Stimulated activated CD4-positive, alpha-beta T cell treated with anti-CD3 and anti-CD28 coated beads, Interleukin-2, amount 100 ng/mL, for 4 hours (primary cell): ENCODE measurements around the gene MTMR1.

ENCODE experiments used
- DNase-seq: peaks from one replicate; pipeline ENCODE4 v3.0.0-alpha.2; 2020; ENCODE audit warnings: low read depth

MTMR1 gene

DNA sequence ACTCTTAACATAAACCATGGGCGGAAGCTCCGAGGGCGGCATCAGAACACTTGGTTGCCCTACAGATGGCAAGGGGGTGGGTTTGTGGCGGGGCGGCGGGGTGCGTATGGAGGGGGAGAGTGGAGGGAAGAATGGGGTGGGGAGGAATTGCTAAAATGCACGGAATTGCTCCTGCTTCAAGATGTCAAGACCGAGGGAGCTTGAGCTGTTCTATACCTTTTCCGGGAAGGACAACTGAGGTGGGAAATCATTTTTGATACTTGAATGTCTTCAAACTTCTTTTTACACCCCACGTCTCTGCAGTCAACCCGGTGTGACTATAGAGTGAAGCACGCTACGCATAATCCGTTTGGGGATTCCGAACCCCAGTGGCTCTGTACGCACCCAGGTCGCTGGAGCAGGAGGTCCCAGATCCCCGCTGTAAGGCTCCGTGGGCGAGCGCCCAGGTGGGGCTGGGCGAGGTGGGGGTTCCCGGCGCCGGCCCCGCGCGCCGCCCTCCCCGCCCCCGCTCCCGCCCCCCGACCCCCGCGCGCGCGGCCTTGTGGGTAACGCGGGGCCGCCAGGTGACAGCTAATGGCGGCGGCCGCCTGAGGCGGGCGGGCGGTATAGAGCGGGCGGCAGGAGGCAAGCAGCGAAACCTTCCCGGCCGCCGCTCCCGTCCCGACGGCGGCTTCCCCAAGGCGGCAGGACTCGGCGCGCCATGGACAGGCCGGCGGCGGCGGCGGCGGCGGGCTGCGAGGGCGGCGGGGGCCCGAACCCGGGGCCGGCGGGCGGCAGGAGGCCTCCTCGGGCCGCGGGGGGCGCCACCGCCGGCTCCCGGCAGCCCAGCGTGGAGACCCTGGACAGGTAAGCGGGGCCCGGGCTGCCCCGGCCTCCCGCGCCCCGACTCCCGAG is at the start of gene MTMR1:
MTMR1 (plus strand) TSS at position 566 of the 894 bp plus-strand sequence; CDS start at position 701, 135 bp downstream.
- peak; percentile 54 for DNase-seq

DNA sequence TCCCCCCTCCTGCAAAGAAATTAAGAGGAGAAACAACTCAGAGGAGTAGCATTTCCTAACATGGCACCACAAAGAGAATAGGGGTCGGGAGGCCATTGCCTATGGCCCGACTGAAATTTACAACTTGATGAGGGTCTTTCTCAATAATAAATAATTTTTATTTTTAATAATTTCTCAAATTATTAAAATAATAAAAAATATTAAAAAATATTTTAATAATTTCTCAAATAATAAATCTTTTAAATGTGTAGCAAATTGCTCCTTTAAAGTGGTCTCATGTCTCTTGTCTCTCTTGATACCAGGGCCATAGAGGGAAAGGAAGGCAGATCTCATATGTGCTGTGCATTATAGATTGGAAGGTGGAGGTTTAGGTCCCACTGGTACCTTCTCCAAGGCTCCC is 49.2 kb upstream of the MTMR1 start:
- DNase-seq: no peak

DNA sequence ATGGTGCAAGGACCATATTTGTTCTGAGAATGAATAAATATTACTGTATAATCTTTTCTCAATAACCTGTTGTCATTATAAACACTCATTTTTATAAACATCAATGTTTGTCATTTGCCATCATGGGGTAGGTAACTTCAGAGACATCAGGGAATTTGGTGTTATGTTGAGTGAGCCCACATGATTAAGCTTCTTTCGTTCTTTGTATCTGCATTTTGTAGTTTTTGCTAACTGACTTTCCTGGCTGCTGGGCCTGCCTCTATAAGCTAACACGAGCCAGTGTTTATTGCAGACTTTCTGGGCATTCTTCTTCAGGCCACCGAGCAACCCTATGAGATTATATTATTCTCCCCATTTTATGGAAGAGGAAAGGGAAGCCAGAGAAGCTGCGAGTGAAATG is 48.8 kb upstream of the MTMR1 start:
- no peak for DNase-seq

DNA sequence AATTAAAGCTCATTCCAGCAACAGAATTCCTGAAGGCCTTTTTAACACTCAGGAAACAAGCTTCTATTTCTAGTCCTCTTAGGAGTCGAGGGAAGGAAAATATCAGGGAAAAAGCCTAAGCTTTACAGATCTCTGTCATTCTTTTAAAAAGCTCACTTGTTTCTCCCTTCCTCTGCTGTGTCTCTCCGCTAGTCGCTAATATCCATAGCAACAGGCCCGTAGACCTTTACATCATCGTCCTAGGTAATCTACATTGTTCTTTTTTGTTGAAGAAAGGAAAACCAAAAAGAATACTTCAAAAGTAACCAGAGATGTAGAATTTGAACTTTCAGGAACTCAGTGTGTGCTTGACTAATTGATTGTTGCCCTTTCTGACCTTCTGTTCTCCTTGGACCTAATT is 45.9 kb upstream of the MTMR1 start:
- no peak for DNase-seq

DNA sequence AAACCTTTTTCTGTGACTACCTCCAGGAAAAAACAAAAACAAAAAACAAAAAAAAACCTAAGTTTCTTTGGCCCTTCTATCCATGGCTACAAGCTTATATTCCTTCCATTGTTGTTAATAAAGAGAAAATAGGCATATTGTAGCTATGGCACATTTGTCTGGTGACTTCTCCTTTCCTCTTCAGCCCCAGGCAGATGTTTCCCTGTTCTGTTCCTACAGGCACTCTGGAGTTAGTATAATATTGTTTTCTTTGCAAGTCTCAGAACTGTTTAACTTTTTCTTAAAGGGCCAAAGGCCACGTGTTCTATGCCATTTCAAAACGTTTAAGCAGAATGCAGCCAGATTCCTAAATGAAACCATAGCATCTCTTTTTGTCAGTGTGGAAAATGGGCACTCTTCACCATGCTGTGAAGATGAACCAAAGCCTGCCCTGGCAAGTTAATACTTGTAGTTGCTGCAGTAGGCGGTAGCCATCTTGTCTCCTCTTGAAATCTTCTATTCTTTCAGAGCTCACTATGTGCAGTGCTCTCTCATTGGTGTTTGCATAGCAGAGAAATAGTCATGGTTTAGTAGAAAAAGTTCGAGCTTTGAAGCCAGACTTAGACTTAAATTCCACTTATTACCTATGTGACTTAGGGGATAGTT is 44.8 kb upstream of the MTMR1 start:
- no peak for DNase-seq

DNA sequence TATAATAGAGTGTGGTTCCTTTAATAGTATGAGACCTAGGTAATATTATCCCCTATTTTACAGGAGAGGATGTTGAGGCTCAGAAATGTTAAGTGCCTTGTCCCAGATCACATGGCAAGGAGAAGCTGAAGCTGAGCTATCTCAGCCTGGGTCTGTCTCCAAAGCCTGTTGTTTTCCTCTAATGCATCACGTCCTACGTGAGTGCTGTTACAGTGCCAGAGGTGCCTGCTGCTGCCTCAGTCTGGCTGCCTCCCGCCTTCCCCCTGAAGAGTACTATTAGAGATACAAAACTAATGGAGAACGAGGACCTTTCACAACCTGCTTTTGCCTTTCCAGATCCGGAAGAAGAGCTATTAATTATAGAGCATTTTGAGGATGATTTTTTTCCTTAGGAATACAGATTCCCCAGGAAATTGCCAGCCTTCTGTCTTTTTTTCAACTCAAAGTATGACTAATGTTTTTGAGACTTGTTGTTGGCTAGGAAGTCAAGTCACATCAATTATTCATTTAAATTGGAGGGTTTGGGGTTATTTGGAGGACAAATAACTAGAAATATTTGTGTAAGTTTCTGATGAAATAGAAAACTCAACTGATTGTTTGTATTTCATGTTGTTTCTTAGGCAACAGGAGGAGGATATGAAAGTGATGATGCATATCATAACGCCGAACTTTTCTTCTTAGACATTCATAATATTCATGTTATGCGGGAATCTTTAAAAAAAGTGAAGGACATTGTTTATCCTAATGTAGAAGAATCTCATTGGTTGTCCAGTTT is 43.9 kb upstream of the MTMR1 start:
- no peak for DNase-seq

DNA sequence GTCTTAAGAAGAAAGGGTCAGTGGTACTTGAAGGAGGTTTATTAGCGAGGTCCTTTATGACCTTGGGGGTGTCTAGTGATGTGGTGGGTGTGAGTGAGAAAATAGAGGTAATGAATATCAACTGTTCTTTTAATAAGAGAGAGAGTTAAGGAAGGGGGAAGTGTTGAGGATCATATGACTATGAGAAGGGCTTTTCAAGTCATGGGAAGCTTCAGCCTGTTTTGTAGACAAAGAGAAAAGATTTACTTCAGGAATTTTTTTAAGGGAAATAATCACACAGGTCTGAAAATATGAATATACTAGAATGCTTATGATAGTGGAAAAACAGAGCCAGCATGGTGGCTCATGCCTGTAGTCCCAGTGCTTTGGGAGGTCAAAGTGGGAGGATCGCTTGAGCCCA is 41.3 kb upstream of the MTMR1 start:
- no peak for DNase-seq

DNA sequence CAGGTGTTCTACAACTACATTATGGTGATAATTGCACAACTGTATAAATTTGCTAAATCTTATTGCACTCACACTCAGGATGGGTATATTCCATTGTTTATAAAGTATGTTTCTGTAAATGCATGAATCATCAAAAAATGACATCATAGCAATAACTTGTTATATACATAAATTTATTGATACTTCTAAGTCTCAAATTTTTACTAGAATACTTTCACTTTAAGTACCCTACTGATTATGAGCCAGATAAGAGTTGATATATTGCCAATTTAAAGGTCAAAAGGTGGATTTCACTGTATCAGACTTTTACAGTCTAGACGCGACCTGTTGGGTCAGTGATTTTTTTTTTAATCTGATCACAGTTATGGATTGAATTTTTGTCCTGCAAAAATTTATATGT is 37.4 kb upstream of the MTMR1 start:
- DNase-seq: no peak

DNA sequence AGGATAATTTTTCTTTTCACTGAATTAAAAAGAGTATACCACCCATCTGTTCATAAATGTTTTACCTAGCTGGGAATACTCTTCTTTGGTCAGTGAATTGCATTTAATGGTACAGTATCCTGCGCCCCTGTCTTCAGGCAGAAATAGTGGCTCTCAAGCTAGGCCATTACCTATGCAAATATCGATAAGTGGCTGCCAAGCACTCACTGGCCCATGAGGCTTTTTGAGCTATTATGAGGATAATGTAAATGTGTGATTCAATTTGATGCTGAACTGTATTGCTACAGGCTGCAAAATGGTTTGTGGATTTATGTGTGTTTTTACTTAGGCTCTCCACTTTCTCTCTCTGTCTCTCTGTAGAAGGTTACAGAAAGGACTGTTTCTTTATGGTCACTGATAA is 30.1 kb upstream of the MTMR1 start:
- no peak for DNase-seq

DNA sequence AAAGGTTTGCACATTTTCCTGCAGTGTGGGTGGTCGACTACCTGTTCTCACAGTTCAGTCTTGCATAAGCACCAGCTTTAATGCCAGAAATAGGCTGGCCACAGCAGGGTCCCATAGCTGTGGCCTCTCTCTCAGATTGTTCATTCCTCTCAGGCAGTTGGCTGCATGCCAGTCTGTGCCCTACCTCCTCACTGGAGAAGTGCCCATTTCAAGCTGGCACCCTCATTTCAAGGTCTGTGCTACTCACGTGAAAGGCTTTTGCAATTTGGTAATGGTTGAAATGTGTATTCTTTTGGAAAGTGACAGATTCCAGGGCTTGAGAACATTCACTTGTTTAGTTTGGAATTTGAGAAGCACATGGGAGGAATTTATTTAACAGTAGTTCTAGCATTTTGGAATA is 28.9 kb upstream of the MTMR1 start:
- no peak for DNase-seq

DNA sequence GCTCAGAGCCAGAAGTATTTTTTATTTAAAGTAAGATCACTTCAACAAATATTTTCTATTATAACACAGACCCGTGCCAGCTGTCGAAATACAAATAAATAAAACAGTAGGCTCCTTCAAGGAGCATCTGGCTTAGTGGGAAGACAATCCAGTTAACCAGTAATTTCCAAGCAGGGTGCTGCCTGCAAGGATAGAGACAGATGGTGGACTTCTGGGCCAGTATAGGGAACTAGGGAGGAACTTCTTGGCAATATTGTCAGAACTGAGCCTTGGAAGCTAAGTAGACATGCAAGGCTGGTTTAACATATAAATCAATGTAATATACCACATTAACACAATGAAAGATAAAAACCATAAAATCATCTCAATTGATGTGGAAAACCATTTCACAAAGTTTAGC is 17.0 kb upstream of the MTMR1 start:
- DNase-seq: no peak

DNA sequence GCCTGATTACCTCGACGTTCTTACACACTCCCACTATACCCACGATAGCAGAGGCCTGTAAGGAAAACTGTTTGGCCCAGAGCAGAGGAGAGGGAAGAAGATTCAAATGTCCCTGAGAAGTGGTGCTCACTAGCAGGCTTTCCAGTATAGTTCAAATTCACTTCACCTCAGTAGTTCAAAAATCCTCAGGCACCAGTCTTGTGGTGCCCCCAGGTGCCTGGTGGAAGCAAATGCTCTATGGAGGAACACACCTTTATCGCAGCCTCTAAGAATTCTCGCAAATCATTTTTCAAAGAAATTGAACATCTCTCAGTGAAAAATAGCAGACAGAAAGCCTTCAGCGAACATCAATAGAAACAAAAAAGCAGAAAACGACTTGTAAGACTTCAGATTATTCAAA is 12.2 kb upstream of the MTMR1 start:
- no peak for DNase-seq

DNA sequence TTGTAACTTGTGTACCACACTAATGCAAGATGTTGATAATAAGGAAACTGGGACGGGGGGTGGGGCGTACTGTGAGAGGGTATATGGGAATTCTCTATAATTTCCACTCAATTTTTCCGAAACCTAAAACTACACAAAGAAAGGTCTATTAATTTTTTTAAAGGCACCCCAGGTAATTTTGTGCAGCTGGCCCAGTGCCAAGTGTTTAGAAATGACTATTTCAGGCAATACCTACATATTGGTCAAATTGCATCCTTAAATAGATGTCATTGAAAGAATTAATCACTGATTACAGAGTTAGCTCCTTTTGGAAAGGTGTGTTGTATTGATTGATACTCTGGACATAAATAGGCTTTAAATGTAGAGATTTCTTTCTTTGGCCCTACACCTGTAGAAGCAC is 10.1 kb upstream of the MTMR1 start:
- DNase-seq: no peak

DNA sequence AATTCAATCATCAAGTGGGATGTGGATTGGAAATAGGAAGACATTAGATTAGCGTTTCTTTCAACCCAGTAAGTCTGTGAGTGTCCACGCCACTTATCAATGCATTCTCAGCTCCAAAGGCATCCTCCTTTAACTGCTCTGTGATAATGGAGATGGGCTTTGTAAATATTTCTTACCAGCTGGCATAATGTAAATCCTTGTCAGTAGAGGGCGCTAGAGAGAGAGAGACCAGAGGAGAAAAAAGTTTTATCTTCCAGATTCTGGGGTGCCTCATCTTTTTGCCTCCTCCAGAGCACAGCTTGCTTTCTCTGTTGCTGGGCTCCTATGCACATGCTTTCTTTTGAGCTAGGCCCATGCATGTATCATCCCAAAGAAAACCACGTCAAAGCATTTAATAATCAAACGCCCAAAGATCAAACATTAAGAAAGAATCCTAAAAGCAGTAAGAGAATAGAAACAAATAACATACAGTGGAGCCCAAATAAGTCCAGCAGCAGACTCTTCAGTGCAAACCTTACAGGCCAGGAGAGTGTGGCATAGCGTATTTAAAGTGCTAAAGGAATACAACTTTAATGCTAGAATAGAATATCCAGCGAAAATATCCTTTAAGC is 9.6 kb upstream of the MTMR1 start:
- DNase-seq: no peak

DNA sequence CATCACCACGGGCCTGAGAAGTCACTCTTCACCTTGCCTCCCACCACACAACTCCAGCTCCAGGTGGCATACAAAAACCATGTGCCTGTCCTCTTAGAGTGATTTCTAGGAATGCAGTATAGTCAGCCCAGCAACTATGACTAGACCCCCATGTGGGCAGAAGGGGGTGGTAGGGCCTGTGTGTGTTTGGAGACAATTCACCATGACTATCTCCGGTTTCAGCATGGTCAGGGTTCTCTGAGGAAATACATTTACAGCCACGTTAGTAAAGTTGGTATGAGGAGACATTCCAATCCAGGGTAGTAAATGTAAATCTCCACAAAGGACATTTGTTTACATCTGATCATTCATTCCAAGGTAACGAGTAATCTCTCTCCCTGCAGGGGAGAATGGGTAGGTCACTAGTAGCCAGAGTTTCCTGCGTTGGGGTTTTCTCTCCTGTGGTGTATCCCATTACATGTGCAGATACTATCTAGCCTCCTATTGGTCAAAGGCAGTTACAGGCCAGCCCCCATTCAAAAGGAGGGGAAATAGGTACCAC is 4.2 kb upstream of the MTMR1 start:
- DNase-seq: no peak

DNA sequence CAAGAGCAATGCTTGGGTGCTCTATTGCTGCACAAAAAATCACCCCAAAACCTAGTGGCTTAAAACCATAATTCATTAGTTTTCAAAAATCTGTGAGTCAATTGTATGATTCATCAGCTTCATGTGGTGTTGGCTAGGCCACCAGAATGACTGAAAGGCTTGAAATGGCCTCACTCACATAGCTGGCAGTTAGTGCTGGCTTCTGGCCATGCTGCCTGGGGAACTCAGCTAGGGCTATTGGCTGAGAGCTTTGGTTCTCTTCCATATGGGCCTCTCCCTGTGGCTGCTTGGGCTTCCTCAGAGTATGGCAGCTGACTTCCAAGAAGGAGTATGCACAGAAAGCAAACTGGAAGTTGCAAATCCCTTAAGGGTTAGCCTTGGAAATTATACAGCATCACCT is 3.1 kb upstream of the MTMR1 start:
- no peak for DNase-seq

DNA sequence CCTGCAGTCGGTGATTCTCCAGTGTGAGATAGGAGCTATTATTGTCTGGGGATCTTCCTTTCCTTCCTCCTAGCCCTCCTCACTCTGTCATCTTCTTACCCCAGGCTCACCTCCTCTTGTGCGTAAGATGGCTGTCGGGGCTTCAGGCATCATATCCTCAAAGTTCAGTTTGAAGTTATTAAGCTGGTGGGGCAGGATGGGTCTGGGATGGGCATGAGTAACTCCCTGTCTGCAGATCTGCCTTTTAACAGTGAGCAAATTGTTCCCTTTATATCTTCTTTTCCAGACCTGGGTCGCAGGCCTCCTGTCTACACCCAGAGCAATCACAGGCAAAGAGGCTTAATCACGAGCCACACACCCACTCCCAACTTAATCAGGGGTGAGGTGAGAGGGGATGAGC is 900 bp upstream of the MTMR1 start:
- no peak for DNase-seq

DNA sequence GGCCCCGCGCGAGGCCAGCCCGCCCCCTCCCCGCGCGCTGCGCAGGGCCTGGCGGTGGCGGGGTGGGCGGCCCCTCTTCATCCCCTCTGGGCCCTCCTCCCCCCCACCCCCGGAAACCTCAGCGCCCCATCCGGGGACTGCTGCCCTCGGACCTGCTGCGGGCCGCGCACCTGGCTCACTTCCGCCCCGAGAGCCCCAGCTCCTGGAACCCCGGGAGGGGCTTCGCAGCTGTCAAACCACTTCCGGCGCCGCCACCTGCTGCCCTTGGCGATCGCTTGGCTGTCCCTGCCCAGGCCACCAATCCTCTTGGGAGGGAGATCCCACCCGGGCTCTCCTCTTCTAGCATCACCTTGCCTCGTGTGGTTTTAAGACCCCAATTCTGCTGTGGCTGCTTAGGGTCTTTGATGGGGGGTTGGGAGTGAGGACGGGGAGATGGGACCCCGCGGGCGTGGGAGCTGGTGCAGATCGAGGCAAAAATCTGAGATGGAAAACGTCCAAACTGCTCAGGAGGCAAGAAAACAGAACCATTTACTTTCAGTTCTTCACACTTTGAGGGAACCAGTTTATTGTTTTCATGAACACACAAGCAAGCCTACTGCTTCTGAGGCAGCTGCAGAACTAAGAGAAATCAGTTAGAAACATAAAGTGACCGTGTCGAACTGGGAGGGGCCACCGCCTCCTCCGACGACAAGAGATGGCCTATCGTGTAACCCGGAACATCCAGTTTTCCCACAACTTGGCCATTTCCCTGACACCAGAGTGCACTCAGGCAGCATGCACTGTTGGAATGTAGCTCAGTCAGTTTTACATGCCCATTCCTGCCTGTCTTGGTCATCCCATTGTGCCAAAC is 754 bp downstream of the MTMR1 start:
- DNase-seq: peak; percentile 38

DNA sequence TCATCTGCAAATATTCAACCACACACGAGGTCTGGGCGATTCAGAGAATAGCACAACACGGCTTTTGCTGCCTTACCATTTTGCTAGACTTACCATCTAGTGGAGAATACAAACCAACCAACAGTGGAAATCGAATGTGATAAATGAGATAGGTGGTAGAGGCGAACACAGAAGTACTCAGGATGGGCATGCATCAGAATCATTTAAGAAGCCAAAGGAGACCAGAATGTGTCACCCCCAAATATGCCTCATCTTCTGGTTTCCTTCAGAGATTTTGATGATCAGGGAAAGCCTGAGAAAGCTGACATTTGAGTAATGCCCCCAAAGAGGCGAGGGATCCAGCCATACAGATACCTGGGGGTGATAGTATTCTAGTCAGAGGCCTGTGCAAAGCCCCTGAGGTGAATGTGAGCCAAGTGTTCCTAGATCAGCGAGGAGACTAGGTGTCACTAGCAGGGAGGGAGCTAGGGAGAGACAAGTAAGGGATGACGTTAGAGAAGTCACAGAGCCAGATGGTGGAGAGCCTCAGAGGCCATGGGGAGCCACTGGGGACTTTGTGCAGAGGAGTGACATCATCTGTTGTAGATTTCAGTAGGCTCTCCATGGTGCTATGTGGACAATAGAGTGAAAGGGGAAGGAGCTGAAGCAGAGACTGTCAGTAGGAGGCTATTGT is 1.7 kb downstream of the MTMR1 start:
- DNase-seq: no peak

DNA sequence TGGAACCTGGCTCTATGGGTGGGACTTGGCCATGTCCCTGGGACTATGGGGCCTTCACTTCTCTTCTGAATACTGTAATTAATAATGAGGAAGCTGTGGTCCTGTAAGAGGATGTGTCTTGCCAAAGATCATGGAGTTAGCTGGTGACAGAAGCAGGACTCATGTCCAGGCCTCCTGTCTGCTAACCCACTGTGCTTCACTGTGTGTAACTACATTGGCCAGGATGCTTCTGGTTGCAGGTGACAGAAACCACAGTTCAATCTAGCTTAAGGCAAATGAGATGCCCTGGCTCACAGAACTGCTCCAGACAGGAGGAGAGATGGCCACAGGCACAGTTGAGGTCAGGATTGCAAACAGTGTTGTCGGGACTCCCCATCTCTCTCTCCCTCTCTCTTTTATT is 3.1 kb downstream of the MTMR1 start:
- DNase-seq: no peak

DNA sequence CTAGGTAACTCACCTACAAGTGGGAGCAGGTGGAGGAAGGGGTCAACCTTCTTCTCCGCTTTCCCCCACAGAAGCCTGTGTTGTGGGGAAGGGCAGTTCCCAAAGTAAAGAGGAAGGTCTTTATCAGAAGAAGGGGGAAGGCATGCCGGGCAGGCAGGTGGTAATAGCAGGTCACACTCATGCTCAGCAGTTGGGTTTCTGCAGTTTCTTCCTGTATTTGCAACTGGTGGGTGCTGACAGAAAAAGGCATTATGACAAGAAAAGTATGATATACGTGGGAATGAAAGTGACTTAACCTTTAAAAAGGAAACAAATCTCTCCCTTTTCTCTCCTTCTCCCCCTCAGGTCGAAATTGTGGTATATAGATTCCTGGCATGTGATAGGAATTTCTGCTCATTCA is 3.7 kb downstream of the MTMR1 start:
- DNase-seq: no peak
